ENCODE results near the gene FBXL4.
A peak's percentile ranks its signal among the peaks of the same experiment; 100 is the strongest.
"Not testable (repeated sequence)": the region's sequence is repeated elsewhere in the genome, so short reads cannot be mapped to it uniquely, and the experiment has no call there.

FBXL4 gene

DNA sequence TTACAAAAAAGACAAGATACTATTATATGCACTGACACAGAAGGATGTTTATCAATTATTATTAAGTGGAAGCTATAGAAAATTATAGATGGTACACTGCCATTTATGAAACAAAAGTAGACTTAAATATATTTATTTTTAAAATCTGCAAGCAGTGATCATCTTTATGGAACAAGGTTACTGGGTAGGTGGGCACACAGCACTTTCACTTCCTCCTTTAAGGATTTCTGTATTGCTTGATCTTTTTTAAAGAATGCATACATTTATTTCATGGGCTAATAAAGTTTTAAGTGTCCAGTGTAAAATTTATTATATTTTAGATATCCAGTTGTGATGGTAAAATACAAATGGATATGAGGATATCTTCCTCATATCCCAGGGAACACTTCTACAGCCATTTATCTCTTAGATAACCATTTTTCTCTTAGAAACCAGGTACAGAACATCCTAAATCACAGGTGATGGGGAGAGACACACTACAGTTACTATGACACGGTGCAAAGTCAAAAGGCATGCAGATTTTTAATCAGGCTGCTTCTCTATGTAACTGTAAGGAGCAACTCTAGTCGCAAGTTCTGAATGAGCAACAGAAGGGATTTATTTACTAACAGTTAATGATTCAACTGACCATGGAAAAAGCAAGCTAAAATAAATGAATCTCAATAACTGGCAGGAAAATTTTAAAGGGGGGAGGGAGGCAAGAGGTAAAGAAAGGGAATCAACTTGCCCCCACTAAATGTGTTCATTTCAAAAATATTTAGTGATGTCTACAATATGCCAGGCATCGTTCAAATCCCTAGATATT lies 2.2 kb downstream of the FBXL4 start:
- DNase-seq = no peak

GRCh38 chr6:98944598-98945081 lies 3.1 kb downstream of the FBXL4 start:
- DNase-seq = peak; percentile 58

- DNase-seq = no peak
These were observed 3.6 kb downstream of the FBXL4 start for GRCh38 chr6:98944168-98944567.

- DNase-seq = no peak
These were observed 5.4 kb downstream of the FBXL4 start for GRCh38 chr6:98942263-98942803.

DNA sequence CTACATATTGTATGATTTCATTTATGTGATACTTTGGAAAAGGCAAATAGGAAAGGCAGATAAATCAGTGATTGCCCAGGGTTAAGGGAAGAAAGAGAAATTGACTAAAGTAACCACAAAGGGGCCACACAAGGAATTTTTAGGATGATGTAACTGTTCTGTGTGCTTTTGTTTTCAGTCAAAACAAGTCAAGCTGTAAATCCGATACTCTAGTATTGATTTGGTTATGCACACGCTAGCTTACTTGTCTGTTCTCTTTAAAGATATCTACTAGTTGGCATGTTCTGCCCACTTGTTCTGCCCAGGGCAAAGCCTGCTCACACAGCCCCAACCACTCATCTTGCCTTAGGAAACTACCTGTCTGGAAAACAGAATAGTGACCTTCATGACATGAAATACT lies 6.4 kb downstream of the FBXL4 start:
- no peak for DNase-seq

- no peak for DNase-seq
These were observed 10.4 kb downstream of the FBXL4 start for GRCh38 chr6:98937351-98937750.

GRCh38 chr6:98932381-98932780 lies 15.4 kb downstream of the FBXL4 start:
- no peak for DNase-seq

DNA sequence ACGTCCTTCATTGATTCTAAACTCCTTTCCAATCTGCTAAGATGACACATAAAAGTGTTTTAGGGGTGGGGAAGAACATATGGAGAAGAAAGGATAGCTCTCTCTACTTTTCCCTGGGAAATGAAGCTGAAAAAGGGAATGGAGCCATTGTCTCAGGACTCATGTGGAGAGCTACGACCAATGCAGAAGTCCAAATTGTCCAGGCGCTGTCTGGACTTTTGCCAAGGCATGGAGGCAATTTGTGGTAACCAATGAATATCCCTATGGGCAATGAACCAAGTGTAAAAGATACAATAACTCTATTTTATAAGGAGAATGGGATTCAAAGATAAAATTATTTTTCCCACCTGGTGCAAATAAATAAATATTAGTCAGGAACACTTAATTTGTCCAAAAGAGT lies 16.1 kb downstream of the FBXL4 start:
- no peak for DNase-seq

DNA sequence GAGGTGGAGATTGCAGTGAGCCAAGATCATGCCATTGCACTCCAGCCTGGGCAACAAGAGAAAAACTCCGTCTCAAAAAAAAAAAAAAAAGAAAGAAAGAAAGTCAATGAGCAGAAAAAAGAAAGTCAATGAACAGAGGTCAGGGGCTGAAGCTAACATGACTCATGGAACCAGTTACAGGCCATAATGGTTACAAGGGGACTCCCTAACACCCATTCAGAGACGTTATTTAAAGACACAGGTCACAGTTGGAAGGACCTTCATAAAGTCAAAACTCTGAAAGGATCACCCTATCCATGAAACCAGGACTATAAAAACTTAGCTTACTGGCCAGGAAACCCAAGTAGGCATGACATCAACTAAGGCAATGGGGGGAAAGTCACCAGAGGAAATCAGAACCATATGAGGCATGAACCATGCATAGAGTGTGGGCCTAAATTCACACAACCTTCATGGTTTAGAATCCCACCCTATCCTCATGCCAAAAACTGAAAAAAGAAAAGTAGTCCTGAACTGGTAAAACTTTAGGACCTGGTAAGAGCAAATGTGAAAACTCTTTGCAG lies 18.2 kb downstream of the FBXL4 start:
- no peak for DNase-seq

GRCh38 chr6:98928688-98929087 lies 19.1 kb downstream of the FBXL4 start:
- DNase-seq = no peak

- DNase-seq = peak; percentile 74
These were observed 20.2 kb downstream of the FBXL4 start for GRCh38 chr6:98927534-98927933.

GRCh38 chr6:98925831-98926230 lies 21.9 kb downstream of the FBXL4 start:
- no peak for DNase-seq

DNA sequence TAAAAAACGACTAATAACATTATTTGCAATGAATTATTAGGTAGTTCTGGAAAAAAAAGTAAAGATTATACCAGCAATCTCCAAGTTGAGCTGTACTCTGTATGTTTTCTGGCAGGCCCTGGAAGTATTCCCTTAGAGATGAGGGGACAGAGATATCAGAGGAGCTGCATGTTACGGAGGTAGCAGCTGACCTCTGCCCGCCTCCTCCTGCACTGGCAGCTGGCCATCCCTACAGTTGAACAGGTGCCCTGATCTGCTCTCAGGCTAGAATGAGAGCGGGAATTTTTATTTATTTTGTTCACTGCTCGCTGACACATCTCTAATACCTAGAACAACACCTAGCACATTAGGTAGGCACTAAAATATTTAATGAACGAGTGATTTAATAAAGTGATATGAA lies 23.1 kb downstream of the FBXL4 start:
- peak; percentile 74 for DNase-seq

DNA sequence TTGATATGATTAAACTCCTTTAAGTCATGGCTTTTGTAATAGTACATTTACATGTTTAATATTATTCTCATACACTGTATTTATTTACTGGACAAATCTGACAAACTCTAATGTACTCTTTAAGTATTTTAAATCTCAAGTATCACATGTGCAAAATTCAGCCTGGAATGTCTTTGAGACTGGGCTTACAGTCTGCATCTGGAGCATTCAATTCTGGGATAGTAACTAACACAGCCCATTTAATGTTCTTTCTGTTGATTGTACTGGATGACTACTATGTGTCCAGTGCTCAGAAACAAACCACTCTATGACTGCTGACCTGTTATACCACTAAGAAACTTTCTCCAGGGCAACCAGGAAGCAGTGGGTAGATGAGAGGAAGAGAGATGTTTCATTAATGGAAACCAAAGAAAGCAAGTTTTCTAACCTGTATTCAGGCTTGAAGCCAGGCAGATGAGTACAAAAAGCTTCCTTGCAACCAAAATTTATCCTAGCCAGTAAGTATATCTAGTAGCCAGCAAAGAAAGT lies 26.8 kb downstream of the FBXL4 start:
- no peak for DNase-seq

- not testable (repeated sequence) for DNase-seq
These were observed 36.8 kb downstream of the FBXL4 start for GRCh38 chr6:98910946-98911345.

GRCh38 chr6:98909236-98909635 lies 38.5 kb downstream of the FBXL4 start:
- no peak for DNase-seq

DNA sequence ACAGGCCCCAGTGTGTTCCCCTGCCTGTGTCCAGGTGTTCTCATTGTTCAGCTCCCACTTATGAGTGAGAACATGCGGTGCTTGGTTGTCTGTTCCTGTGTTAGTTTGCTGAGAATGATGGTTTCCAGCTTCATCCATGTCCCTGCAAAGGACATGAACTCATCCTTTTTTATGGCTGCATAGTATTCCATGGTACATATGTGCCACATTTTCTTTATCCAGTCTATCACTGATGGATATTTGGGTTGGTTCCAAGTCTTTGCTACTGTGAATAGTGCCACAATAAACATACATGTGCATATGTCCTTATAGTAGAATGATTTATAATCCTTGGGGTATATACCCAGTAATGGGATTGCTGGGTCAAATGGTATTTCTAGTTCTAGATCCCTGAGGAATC lies 41.4 kb downstream of the FBXL4 start:
- DNase-seq = not testable (repeated sequence)

DNA sequence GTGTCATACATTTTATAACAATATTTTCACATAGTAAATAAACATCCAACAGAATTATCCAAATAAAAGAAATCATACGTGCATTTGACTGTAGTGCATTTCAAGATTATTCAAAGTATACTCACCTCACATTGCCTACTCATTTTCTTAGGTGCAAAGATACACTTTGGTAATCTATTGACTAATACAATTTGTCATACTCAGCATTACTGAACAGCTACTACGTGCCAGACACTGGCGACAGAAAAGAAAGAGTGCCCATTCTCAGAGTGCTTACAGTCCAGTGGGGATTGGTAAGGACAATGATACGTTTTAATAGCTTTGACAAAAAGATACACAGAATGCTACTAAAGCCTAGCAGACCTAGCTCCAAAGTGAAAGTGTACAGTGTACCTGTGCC lies 42.0 kb downstream of the FBXL4 start:
- no peak for DNase-seq

DNA sequence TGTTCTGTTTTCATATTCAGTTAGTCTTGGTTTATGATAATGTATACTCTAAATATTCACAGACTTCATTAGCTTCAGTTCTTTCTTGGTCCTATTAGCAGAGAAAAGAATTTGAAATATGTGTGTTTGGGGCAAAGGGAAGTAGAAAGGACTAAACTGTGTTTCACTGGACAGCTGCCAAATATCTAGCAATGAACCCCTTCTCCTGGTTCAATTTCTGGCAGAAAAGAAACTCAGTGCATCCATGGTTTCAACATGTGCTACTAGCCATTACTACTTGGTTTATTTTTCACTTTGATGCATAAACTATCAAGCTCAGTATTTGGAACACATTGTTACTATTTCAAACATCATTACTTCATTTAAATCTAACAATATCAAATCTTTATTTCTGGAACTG lies 43.6 kb downstream of the FBXL4 start:
- DNase-seq = no peak

GRCh38 chr6:98900706-98901105 lies 47.0 kb downstream of the FBXL4 start:
- DNase-seq = no peak

DNA sequence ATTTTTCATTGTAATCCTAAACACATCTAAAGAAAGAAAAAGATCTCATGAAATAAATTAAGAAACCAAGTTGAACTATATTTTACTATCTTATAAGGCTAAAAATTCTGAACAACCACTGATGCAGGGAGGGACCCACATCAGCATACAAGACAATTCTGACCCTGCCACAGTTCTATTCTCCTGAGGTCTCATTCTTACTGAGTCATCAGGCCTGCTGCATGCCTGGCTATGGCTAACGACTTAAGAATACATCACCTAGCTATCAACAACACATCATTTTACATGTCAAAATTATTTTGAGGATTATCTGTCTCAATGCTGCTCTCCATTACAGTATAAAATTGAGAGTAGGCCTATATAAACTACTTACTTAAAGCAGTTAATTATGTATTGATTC lies 52.9 kb downstream of the FBXL4 start:
- no peak for DNase-seq

DNA sequence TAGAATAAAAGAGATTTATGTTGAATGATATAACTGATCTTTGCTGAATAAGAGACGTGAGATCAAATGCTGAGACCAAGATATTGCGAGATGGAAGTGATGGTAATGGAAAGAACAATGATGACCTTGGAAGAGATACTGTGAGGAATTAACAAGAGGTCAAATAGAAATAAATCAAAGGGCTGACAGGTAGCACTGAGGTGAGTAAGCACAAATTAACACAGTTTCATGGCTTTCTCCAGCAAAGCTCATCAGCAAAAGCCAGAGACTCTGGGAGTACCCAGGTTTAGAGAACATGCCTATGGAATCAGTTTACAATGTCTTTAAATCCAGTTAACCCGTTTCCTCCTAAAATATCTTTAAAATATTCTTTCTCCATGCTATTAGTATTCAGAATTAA lies 60.1 kb downstream of the FBXL4 start:
- no peak for DNase-seq

DNA sequence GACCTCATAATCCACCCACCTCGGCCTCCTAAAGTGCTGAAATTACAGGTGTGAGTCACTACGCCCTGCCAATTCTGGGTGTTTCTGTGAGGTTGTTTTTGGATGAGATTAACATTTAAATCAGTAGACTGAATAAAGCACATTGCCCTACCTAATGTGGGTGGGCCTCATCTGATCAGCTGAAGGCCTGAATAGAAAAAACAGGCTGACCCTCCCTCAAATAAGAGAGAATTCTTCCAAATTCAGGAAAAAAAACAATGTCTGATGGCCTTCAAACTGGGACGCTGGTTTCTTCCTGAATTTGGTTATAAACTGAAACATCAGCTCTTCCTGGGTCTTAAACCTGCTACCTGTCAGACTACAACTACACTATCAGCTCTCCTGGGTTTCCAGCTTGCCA lies 62.4 kb downstream of the FBXL4 start:
- DNase-seq = no peak

DNA sequence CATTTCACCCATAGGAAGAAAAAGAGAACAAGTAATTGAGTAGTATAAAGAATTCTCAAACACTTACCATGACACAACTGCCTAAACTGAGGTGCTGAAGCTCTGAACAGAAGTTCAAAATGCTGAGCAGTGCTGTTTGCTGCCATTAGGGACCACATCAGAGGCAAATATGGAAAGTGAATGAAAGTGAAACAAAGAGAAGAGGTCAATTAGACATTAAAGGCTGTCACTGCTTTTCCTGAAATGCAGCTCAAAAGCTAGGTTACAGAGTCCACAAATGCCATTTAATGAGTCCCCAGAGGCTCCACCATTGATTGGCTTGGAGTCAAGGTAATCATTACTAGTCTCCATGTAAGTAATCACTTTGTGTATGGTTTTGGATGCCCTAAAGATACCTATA lies 67.3 kb downstream of the FBXL4 start:
- DNase-seq = no peak
